Endometrial microvascular endothelial cells (primary cell): ENCODE results near the gene DYNC2H1. TPM values are rescaled to one million over a fixed set of nuclear protein-coding genes. Genes with fewer than 3 reads are reported as not detected.

Source experiments
- in situ Hi-C: cut with HindIII; loops from 2 replicates; pipeline ENCODE4 v1.10.0; 2017; ENCODE audit warnings: low sequenced_read_pairs, low pct_unique_long_range_greater_than_20kb; ENCODE audit errors: inconsistent ontology term
- total RNA-seq: library from RNA; depleted of rRNA; stranded (reverse); fragments of >200 nt; gene quantifications from one replicate; pipeline ENCODE4 v1.2.3, GENCODE V29; 2015; ENCODE audit errors: inconsistent ontology term

Gene DYNC2H1
- total RNA-seq, 1 donor from 2014 or later = 8.4 TPM

DNA sequence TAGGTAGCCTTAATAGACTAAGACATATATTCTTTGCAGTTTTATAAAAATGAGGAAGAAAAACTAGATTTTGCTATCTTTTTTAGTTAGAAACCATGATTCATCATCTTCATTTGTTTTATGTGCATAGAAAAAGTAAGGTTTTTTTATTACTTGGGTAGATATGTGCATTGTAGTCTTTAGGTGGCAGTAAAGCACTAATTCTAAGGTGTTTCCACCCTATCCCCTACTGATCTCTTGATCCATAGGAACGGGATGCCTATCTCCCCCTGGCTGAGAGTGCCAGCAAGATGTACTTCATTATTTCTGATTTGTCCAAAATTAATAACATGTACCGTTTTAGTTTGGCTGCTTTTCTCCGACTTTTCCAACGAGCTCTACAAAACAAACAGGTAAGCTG is 148.1 kb downstream of the DYNC2H1 start:
- in situ Hi-C loops = no loop called here

DNA sequence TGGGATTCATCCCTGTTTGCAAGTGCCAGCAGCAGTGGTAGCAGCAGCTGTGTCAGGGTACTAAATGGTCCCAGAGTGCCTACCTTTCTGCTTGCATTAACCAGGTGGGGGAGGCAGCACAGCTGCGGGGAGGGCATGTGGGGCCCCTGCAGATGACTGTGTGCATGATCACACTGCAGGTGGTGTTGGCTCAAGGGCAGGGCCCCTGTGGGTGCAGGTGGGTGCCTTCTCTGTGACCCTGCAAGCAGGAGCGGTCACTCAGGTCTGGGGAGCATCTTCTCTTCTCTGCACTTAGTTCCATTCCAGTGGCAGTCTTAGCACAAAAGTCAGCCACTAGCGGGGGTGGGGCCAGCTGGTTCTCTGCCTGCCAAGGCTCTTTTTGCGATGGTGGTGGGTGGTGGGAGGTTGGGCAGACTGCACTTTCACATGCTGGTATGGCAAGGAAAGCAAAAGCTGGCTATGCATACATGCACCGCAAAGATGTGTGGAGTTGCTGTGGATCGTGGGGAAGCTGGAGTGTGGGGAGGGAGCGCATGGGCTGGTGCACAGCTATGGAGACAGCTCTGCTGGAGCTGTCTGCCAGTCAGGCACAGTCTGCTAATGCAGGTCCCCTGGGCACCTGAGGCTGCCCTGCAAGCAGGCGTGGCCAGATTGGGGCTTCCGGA is 157.1 kb downstream of the DYNC2H1 start:
- in situ Hi-C loops = no loop called here

DNA sequence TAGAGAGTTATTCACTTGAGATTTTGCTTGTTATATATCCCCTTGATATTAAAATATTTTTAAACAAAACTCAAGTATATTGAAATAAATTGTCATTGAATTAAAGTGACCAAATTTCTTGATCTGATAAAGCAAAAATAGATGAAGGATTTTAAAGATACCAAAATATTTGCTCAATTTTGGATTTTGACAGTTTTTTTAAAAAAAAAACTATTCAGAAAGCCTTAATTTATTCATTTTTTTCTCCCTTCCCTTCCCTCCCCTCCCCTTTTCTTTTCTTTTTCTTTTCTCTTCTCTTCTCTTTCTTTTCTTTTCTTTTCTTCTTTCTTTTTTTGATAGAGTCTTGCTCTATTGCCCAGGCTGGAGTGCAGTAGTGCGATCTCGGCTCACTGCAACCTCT is 163.7 kb downstream of the DYNC2H1 start:
- in situ Hi-C loops = no loop called here

DNA sequence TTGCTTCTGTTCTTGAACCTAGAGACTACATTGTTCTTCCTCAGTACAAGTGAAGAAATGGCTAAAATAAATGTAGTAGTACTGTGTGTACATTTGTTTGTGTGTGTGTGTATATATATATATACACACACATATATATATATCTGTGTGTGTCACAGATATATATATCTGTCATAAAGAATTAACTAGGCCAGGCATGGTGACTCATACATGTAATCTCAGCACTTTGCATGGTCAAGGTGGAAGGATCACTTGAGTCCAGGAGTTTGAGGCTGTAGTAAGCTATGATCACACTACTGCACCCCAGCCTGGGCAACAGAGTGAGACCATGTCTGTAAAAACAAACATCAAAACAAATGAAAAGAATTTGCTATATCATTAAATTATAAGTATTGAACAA is 164.8 kb downstream of the DYNC2H1 start:
- in situ Hi-C loops = no loop called here

DNA sequence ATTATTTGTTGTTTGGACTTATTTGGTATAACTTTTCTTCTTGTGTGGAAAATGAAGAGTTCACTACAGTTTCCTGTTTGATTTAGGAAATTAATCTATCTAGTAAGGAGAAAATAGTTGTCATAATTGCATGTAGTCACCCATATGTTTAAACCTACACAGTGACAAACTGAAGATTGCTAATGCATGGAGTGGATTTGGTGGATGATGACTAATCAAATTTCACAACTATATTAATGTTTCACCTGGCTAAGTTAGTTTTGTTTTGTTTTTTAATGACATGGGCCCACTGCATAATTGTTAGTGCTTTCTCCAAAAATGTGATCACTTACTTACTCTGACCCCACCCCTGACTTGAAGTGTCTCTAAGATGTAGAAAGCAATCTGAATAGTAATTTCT is 170.6 kb downstream of the DYNC2H1 start:
- in situ Hi-C loops = no loop called here

DNA sequence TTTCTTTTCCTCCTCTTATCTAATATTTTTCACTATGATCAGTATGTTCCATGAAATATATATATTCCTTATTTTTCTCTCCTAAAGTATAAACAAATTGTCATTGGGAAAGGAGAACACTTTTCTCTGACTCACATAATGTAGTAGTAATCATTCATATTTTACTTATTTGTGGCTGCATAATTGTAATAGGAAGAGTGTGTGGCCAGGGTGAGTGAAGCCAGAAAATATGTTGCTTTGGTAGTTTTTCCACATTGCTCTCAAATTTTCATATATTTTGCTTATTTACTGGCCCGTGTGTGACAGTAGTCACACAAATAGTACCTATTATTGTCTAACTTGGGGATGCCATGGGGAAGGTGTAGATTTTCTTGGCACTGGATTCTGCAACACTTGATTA is 172.1 kb downstream of the DYNC2H1 start:
- in situ Hi-C loops = no loop called here

DNA sequence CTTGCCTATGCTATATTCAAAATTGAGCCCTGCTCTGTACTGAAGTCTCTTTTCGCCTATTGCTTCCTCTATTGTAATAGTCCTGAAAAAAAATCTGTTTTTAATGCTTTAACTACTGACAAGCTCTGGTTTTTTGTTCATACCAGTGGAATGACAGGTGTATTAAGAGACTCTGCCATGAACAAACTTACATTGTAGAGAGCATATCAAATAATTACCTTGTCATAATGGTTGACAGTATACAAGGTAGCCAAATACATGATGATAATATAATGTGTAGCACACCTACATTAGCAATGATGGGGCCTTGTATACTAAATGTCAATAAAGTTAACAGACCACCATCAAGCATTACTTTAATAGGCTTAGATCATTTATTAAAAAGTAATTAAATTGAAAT is 175.0 kb downstream of the DYNC2H1 start:
- in situ Hi-C loops = no loop called here

DNA sequence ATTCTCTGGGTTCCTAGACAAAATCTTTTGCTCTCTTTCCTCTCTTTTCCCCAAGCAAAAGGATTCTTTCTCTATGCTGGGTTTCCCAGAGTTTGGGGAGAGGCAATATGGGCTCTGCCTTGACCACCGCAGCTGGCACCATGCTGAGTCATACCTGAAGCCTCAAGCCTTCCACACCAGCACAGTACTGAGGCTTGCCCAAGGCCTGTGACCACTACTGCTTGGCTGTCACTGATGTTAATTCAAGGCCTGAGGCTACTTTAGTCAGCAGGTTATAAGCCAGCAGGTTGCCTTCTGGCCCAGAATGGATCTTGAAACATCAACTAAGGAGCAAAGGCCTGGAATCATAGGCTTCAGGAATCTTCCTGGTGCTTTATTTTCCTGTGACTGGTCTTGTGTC is 185.3 kb downstream of the DYNC2H1 start:
- in situ Hi-C loops = no loop called here

DNA sequence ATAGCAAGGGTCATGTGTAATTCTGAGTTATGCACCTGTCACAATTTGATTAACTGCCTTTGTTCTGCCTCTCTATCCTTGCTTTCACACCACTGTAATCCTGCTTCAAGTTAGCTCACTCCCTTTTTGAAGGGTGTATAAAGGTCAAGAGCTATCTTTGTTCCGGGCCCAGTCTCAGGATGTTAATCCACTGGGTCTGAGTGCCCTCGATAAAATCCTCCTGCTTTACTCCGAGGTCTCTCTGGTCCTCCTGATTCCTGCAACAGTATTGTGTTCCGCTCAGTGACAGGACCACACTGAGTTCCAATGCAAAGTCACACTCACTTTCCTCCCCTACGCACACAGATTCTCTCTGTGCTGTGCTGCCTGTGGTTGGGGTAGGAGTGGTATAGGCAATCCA is 186.5 kb downstream of the DYNC2H1 start:
- in situ Hi-C loops = no loop called here

DNA sequence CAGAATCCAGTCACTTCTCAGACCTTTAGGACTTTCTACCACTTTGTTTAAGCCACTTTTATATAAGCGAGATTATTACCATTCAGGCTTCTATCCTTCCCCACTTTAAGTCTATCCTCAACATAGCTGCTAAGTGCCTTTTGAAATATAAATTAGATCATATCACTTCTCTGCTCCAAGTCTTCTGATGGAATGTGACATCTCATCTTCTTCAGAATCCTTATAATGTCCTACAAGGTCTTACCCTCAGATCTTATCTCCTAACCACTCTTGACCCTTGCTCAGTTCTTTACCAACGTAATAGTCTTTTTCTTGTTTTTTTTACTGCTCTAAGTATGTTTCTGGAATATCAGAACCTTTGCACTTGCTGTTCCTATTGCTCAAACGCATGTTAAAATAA is 188.7 kb downstream of the DYNC2H1 start:
- in situ Hi-C loops = no loop called here

DNA sequence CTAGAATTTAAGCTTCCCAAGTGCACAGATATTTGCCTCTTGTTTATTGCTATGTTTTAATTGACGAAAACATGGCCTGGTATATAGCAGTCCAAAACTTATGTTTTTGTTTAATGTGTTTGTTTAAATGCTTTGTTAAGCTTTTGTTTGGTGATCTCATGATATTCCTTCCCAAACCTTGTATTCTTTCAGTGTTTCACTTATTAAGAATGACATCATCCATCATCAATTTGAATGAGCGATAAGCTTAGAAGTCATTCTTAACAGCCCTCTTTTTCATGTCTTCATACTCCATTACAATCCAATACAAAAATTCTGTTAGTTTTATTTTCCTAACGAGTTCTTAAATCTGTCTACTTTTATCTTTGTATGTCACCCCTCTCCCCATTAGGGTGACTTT is 206.0 kb downstream of the DYNC2H1 start:
- in situ Hi-C loops = no loop called here

DNA sequence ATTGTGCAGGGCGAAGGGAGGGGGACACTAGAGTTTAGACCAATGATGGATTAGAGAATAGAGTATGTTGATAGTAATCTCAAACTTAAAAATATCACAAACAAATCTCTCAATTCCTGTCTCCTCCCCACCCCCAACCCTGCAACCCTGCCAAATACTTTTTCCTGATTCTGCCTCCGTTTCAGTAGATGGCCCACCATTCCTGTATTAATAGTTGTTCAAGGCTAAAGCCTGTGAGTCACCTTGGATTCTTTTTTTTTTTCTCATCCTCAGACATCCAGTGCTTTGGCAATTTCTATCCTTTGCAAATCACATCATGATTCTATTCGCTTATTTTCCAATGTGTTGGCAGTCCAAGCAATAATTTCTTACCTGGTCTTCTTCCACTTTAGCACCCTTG is 207.9 kb downstream of the DYNC2H1 start:
- in situ Hi-C loops = no loop called here

DNA sequence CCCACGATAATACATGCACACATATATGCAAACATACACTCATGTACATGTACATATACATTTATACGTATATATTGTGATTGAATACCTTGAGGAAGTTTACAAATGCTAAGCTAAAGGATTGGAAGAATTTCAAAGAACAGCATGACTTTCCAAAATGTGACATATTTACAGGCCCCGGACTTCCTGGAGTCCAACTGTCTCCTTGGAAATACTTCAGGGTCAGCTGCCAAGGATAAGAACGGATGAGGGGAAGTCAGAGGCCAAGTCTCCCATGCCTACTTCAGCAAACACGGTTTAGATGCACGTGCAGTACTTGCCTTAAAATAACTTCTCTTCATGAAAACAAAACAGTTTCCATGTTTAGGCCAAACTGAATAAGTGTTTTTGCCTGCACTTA is 213.6 kb downstream of the DYNC2H1 start:
- in situ Hi-C loops = no loop called here

DNA sequence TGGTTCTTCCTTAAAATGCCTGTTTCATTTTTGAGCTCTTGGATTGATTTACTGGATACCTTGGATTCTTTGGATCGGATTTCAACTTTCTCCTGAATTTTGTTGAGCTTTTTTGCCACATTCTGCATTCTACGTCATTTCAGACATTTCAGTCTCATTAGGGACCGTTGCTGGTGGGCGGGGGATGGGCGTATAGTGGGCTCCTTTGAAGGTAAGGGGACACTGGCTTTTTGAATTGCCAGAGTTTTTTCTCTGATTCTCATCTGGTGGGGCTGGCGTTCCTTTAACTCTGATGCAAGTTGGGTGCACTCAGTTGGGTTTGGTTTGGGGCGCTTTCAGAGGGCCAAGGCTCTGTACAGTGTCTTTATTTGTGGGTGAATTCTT is 216.5 kb downstream of the DYNC2H1 start:
- in situ Hi-C loops = no loop called here

DNA sequence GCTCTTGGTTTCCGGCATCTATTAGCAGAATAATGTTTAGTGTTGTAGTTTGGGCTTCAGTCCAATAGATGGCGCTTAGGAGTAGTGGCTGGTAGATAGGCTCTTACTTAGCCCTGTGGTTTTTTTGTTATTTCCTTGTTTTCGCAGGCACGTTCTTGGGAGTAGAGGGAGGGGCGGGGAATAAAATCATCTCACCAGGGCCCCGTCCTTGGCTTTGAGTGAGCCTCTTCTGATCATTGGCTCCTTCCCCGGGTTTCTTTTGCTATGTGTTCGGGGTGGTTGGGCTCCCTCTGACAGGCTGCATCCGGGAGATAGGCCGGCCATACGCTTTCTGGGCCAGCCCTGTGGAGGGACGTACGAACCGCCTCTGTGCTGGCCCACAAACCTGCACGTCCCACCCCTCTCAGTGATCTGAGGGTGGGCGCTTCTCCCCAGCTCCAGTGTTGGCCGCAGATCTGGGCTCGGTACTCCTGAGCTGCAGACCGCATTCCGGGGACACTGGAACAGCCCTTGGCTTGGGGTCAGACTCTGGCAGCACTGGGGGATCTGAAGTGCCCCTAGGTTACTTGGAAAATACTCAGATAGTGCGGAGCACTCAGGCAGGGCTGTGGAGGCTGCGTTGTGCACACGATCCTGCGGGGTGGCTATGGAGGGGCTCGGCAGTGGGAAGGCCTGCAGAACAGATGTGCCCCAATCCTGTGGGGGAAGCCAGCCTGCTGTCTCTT is 217.0 kb downstream of the DYNC2H1 start:
- in situ Hi-C loops = no loop called here

DNA sequence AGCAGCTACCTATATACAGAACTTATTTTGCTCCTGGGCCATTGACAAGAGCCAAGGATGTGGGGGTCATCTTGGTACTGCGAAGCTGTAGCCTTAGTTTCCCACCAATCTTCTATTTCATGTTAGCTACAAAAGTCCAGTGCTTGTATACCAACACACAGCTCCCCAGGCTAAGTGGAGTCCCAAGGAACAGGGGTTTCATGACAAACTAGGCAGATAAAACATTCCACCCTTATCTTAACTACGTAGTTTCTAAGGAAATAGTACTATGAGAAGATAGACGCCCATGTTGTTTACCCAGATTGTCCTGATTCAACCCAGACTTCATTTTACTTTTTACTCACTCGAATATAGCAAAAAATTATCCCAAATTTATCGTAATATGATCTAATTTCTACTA is 218.5 kb downstream of the DYNC2H1 start:
- in situ Hi-C loops = no loop called here

DNA sequence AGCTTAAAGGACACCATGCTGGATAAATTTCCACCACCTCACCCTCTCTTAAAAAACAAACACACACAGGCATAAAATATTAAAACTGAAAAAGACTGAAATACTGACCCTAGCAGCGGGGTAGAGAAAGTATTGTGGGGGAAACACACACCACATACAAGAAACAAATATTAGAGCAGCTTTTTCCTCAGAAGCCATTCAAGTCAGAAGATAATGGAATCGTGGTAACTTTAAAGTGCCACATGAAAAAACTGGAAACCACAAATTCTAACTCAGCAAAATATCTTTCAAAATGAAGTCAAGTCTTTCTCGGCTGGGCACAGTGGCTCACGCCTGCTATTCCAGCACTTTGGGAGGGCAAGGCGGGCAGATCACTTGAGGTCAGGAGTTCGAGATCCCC is 223.2 kb downstream of the DYNC2H1 start:
- in situ Hi-C loops = no loop called here

DNA sequence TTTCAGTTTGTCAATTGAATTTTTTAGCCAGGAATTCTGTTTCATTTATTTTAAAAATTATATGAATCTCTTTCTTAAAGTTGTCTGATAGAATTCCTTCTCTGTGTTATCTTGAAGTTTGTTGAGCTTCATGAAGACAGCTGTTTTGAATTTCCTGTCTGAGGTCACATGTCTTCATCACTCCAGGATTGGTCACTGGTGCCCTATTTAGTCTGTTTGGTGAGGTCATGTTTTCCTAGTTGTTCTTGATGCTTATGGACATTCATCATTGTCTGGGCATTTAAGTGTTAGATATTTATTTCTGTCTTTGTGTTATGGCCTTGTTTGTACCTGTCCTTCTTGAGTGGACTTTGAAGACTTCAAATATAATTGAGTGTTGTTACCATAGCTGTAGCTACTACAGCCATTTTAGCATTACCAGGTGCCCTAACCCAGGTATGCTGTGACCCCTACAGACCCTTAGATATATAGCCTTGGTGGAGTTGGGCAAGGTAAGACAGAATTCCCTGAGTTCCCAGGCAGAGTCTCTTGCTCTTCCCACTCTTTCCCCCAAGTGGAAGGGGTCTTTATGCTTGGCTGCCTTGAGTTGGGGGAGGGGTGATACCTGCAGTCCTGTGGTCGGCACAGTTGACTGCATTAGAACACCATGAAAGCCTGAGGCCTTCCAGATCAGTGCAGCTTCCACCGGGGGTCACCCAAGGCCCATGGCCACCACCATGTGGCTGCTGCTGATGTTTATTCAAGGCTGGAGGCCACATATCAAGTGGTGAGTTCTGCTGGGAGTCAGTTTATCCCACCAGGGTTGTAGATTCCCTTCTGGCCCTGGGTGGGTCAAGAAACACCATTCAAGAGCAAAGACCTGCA is 229.6 kb downstream of the DYNC2H1 start:
- in situ Hi-C loops = no loop called here

DNA sequence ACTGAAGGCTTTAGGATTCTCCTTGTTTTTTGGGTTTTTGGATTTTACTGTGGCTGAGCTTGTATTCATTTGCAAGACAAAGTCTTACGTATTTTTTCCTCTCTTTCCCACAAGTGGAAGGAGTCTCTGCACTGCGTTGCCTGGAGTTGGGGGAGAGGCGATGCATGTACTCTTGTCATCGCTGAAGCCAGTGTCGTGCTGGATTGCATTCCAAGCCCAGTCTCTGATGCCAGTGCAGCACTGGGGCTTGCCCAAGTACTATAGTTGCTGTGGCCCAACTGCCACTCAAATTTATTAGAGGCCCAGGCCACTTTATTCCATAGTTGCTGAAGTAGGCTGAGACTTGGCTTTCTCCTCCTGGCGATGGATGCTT is 230.2 kb downstream of the DYNC2H1 start:
- in situ Hi-C loops = no loop called here

DNA sequence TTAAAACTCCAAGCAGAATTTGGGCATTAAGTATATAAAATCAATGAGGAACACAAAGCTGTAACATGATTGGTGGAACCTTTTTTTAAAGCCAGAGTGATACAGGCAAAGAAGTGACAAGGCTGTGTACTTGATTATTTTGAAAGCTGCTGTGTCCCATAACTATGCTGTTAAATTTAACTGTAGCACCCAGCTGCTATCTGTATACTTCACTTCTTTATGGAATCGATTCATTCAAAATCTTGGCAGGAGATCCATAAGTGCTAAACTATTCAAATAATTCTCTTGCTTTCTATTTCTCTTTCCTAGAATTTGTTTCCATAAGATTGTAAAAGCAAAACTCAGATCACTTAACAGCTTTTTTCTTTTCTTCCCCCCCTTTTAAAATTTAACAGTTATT is 231.7 kb downstream of the DYNC2H1 start:
- in situ Hi-C loops = no loop called here
